GM21367 (cell line): ENCODE data around the gene OR52N4.
"Not testable (repeated sequence)": the region's sequence is repeated elsewhere in the genome, so short reads cannot be mapped to it uniquely, and the experiment has no call there.

Experiments used
- ATAC-seq: cut with Tn5 transposase; IDR thresholded peaks from one replicate; pipeline ENCODE4 v1.9.1; 2021; ENCODE audit not compliant: unreplicated experiment

OR52N4 gene

DNA sequence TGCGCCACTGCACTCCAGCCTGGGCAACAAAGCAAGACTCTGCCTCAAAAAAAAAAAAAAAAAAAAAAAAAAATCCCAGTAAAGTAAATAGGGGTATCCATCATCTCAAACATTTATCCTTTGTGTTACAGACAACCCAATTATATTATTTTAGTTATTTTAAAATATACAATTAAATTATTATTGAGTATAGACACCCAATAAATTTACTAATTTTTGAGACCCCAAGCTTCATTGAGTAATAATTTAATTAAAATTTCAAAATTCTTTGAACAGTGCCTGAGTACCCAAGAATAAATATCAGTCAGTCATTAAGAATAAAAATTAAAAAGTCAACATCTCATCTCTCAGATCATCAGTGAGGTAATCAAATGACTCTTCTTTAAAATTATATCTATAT, at the start of gene OR52N4:
OR52N4 (plus strand) TSS at position 301 of the 400 bp plus-strand sequence. CDS start 498 bp downstream, outside the sequence.
- no peak for ATAC-seq

DNA sequence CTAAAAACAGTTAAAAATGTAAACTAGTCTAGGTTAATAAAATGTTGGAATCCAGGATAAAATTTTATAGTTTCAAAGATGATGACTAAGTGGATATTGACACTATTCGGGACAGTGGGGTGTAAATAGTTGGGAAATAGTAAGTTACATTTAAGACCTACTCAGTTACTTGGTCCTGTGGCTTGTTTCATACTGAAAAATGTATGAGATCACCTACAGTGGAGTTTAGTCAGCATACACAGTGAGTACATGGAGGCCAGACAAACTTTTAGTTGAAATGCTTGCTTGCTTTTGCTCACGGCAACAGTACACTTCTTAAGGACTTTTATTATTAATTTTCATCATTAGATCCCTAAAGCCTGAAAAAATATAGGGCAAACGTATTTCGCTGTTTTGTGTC, 48.4 kb upstream of the OR52N4 start:
- ATAC-seq: no peak

DNA sequence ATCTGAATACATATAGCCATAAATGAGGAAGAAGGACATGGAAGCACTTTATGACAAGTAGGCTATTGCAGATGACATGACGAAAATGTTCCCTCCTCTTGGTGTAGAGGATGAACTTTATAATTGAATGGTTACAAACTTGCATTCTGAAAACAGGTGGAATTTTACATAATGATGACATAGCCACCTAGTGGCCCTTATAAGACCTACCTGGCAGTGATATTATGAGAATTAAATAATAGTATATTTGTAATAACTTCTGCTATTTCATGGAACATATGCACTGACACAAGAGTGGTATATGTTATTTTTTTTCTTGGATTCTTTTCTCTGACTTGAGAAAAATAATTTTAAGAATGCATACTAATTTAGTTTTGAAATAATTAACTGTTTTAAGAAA, 41.5 kb upstream of the OR52N4 start:
- peak; percentile 63 for ATAC-seq

DNA sequence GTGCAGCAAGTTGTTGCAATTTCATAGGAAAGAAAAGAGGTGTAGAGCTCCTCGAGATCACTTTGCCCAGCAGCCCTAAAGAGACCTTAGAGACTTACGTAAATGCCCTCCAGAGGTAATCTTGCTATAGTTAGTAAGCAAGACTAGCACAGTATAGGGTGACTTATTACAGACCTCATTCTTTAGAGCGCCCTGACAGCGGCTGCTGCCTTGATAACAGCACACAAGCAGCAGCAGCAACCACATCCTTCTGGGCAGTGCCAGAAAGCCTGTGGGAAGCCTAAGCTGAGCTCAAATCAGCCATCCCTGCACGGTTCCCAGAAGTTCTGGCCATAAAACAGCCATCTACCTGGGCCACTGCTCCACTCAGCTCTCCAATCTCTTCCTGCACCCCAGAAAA, 40.3 kb upstream of the OR52N4 start:
- no peak for ATAC-seq

DNA sequence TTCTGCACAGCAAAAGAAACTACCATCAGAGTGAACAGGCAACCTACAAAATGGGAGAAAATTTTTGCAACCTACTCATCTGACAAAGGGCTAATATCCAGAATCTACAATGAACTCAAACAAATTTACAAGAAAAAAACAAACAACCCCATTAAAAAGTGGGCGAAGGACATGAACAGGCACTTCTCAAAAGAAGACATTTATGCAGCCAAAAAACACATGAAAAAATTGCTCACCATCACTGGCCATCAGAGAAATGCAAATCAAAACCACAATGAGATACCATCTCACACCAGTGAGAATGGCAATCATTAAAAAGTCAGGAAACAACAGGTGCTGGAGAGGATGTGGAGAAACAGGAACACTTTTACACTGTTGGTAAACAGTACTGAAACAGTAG, 37.5 kb upstream of the OR52N4 start:
- ATAC-seq: not testable (repeated sequence)

DNA sequence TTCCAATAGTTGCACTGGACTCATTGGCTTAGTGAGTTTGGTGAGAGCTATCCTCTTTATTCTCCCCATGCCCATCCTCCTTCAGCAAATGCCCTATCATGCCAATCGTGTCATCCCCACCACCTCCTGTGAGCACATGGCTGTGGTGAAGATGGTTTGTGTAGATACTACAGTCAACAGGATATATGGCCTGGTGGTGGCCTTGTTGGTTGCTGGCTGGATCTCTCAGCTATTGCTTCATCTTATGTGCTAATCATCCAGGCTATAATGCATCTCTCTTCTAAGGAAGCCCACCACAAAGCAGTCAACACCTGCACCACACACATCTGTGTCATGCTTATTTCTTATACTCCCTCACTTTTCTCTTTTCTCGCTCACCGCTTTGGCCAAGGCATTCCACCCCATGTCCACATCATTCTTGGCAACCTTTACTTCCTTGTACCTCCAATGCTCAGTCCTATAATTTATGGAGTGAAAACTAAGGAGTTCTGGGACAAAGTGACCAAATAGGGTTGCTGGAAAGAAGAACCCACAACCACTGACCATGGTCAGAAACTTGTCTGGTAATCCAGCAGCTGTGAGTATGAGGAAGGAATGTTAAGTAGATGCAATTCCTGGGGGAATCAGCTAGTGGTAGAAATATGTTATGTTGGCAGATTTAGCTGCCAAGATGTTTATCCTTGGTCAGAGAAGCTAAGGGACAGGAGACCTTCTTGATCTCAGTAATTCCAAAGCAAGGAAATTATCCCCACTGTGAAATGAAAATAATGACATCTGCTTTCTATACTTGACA, 34.1 kb upstream of the OR52N4 start:
- no peak for ATAC-seq

DNA sequence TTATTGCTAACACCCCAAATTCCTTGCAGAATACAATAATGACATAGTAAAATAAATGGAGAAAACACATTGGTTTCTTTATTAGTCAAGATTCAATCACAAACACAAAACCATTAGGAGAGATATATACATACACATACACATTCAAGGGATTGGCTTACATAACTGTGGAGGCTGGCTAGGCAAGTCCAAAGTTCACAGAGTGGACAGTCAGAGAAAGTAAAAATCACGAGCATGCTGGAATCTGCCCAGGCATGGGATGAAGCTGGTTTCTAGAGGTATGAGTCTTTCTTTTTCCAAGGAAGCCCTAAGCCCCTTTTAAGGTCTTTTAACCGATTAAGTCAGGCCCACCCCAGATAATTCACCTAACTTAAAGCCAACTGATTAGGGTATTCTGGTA, 31.4 kb upstream of the OR52N4 start:
- ATAC-seq: no peak

DNA sequence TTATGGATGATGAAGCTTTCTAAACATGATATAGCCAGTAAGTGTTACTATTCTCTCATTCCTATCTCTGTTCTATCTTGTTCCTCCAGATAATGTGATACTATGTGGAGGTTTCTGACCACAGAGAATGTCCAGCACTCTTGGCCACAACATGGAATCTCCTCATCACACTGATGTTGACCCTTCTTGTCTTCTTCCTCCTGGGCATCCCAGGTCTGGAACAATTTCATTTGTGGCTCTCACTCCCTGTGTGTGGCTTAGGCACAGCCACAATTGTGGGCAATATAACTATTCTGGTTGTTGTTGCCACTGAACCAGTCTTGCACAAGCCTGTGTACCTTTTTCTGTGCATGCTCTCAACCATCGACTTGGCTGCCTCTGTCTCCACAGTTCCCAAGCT, 27.7 kb upstream of the OR52N4 start:
- ATAC-seq: no peak

DNA sequence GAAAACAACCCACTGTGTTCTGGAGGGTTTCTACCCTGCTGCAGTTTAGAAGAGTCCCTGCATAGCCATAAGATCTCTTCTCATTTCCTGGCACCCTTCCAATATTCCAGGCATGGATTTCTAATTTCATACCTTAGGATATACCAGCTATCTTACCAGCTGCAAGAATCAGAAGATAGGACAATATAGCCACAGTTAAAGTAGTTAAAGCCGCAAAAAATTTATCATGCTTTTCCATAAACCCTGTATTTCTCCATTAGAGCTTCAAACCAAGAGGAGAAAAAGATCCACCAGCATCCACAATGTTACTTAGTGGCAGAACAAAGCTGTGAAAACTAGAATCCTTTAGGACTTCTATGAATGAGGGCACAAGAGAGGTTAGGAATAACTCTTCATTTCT, 26.4 kb upstream of the OR52N4 start:
- ATAC-seq: no peak

DNA sequence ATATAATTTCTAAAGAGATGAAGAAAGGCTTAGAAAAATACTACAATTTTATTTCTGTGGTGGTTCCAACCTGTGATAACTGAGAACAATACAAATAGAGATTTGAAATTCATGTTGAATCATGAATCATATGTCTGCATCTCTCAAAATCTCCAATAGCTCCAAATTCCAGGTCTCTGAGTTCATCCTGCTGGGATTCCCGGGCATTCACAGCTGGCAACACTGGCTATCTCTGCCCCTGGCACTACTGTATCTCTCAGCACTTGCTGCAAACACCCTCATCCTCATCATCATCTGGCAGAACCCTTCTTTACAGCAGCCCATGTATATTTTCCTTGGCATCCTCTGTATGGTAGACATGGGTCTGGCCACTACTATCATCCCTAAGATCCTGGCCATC, 17.6 kb upstream of the OR52N4 start, which contains the start of gene OR56B1:
OR56B1 (plus strand) TSS at position 53 of the 400 bp plus-strand sequence; CDS start at position 122, 69 bp downstream.
- ATAC-seq: no peak

DNA sequence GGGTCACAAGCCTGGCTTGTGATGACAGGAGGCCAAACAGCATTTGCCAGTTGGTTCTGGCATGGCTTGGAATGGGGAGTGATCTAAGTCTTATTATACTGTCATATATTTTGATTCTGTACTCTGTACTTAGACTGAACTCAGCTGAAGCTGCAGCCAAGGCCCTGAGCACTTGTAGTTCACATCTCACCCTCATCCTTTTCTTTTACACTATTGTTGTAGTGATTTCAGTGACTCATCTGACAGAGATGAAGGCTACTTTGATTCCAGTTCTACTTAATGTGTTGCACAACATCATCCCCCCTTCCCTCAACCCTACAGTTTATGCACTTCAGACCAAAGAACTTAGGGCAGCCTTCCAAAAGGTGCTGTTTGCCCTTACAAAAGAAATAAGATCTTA, 17.0 kb upstream of the OR52N4 start:
- ATAC-seq: no peak

DNA sequence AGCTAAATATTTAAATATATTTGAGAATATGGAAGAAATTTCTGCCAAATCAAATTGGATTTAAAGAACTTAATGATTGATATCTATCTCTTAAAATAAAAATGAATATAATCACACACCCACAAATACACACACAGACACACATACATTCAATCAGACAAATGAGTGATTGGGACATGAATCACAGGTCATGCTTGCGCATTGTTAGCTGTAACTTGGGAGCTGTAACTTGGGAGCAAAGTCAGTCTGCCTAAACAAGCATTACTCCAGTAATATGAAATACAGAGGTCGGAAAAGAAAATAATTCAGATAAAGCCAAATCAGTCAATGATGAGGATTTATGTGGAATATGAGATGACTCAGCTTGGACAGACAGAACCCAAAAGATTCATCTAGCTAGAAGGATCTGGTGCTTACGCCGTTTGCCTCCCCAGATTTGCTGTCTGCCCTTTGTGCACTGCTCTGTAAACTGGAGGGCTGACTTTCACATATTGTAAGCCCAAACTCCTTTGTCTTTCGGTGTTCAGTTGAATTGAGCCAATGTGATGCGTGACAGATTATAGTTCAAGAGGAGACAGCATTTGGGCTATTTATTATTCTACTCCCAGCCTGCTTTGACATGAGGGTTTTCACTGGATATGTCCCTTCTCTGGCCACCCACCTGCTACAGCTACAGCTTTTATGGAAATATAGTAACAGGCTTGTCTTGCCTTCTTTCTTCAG, 16.2 kb upstream of the OR52N4 start:
- ATAC-seq: no peak

DNA sequence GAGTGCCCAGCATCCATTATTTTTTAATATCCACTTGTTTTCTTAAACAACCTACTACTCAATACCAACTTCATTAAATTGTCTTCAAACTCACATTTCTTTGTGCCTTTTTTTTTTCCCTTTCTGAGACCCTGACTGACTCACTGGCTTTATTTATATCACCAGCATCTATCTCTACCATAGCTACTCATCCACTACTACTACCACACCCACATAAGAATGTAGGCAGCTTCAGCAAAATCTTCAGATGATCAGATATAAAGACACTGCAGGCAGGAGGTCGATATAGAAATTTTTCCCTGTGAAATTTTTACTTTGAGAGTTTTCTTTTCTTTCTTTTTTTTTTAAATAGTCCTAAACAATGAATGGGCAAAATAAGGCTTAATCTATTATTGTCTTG, 15.6 kb upstream of the OR52N4 start:
- ATAC-seq: no peak

DNA sequence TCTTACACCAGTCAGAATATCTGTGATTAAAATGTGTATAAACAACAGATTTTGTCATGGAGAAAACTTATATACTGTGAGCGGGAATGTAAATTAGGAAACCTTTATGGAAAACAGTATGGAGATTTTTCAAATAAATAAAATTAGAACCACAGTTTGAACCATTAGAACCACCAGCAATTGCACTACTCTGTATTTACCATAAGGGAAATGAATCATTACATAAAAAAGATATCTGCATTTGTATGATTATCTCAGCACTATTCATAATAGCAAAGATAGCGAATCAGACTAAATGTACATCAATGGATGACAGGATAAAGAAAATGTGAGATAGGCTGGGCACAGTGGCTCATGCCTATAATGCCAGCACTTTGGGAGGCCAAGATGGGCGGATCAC, 7.4 kb upstream of the OR52N4 start:
- ATAC-seq: no peak

DNA sequence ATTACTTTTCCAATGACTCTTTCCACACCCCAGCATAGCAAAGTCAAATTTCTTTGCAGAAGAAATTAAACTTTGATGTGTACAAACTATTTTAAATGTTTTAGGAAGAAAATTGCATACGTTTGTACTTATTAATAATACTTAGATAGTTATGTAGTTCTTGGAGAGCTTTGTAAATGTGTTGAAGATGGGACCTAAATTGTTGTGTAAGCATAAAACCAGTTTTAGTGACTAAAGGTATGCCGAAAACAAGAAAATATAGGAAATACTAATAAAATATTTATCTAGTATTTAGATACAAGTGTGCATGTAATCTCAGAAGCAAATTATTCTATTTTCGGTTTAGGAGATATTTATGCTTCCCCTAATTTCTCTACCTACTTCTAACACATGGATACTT, 4.2 kb upstream of the OR52N4 start:
- no peak for ATAC-seq

DNA sequence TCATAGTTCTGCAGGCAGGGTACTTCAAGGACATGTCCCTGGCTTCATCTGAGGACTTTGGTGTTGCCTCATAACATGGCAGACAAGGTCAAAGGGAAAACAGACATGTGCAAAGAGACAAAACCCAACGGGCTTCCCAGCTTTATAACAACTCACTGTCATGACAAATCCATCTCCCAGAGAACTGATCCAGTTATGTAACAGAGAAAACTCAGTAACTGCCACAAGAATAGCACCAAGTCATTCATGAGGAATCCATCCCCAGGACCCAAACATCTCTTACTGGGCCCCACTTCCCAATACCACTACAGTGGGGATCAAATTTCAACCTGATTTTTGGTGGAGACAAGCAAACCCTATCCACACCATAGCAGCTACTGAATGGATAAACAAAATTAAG, 13.0 kb downstream of the OR52N4 start:
- ATAC-seq: no peak

DNA sequence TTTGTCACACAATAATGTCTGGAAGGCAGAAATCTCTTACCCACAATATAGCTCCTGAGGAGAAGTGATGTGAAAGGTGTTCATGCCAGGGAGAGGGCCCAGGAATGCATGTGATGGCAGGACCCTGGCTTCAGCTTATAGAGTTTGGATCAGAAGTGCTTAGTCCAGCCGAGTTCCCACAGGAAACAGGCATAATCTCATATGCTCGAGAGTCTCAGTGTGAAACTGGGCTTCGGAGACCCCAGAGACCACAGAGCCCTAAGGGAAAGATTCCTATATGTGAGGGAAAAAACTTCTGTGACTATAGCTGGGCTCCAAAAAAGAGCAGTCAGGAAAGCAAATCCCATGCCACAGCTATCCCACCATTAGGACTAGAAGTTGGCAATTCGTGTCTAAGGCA, 29.2 kb downstream of the OR52N4 start, which contains the start of gene OR52N5:
OR52N5 (minus strand) TSS at position 101 of the 400 bp plus-strand sequence. CDS start 4,721 bp downstream, outside the sequence.
- no peak for ATAC-seq

DNA sequence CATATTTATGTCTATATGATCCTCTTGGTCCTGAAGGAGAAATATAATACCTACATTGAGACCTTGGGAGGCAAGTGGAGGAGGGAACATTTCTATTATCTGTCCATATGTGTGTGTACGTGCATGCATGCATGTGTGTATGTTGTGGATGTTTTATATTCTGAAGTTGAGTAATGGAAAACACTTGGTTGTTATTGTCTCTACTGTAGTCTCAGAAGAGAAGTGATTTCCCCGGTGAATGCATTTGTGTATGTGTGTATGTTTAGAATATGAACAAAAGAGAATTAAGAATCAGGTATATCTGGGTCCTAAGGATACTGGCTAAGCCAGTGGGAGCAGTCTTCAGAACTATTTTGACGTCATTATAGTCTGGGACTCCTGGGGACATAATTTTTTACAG, 37.1 kb downstream of the OR52N4 start, which contains the start of gene OR52N1:
OR52N1 (minus strand) TSS at position 101 of the 400 bp plus-strand sequence. CDS start 2,449 bp downstream, outside the sequence.
- no peak for ATAC-seq

DNA sequence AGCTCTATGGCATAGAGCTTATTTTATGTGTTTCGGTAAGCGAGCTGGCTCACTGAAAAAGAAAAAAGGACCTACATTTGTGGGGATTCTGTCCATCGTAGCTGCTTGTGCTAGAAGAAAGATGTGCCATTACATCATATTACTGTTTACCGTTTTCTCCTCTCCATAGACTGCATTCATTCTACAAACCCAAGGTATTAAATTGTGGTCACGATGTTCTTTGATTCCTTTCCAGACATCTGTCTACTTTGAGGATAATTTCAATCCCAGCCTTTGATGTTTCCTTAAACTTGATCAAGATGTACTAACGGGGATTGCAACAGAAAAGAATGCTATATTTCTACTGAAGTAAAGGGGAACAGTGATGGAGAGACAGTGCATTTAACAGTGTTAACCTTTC, 42.5 kb downstream of the OR52N4 start:
- no peak for ATAC-seq

DNA sequence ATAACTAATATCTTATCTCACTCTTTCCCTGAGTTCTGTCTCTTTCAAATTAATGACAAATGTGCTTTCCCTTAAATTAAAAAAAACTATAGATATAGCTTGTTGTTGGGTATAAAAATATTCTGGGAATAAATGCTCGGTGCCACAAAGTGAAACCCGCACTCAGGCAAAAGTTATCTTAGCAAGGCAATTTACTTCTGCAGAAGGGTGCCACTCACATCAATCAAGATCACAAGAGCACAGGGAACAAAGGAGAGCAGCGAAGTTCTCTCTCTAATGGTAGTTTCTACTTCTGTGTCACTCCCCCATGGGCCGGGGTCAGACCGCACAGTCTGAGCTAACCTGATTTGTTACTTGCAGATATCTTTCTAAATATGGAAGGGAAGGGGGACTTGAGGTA, 49.9 kb downstream of the OR52N4 start:
- no peak for ATAC-seq
